OCI-LY1 (cell line): ENCODE measurements around the gene CACFD1.

Experiments used
- H2AFZ ChIP-seq: fragments of 200-600 bp; sonication (generic), shearing (Covaris generic); 2 replicates; pipeline ENCODE4 v1.6.0; 2014; ENCODE audit warnings: antibody characterized with exemption, mild to moderate bottlenecking, low read length
- H3F3A ChIP-seq: fragments of 200-600 bp; sonication (generic), shearing (Covaris generic); 2 replicates; pipeline ENCODE4 v1.6.0; 2014; ENCODE audit warnings: mild to moderate bottlenecking, antibody characterized with exemption, low read length, moderate library complexity; ENCODE audit not compliant: insufficient read depth
- H3K27ac ChIP-seq: fragments of 200-600 bp; sonication (generic); 2 replicates; pipeline ENCODE4 v1.5.1; 2014; ENCODE audit warnings: low read length, mixed run types, mild to moderate bottlenecking, low read depth; ENCODE audit not compliant: poor library complexity, severe bottlenecking
- H3K27me3 ChIP-seq: fragments of 200-600 bp; sonication (generic); 2 replicates; pipeline ENCODE4 v1.6.0; 2014; ENCODE audit warnings: antibody characterized with exemption, mild to moderate bottlenecking, low read length, moderate library complexity; ENCODE audit not compliant: insufficient read depth
- H3K36me3 ChIP-seq: fragments of 200-600 bp; sonication (generic); 2 replicates; pipeline ENCODE4 v1.6.1; 2014; ENCODE audit warnings: mild to moderate bottlenecking, antibody characterized with exemption, low read length, moderate library complexity, mixed read lengths; ENCODE audit not compliant: insufficient read depth
- H3K4me1 ChIP-seq: fragments of 200-600 bp; sonication (generic); 2 replicates; pipeline ENCODE4 v1.5.1; 2014; ENCODE audit warnings: mild to moderate bottlenecking, low read length, moderate library complexity; ENCODE audit not compliant: insufficient read depth, severe bottlenecking
- H3K4me2 ChIP-seq: fragments of 200-600 bp; sonication (generic), shearing (Covaris generic); 2 replicates; pipeline ENCODE4 v1.6.1; 2014; ENCODE audit warnings: low read length
- H3K4me3 ChIP-seq: fragments of 200-600 bp; sonication (generic); 2 replicates; pipeline ENCODE4 v1.5.1; 2014; ENCODE audit warnings: low read length, low read depth, mild to moderate bottlenecking, mixed read lengths; ENCODE audit not compliant: poor library complexity, severe bottlenecking
- H3K79me2 ChIP-seq: fragments of 200-600 bp; shearing (Covaris generic); 2 replicates; pipeline ENCODE4 v1.6.1; 2016; ENCODE audit warnings: mixed run types, low read length, mixed read lengths; ENCODE audit not compliant: insufficient read depth
- H3K9ac ChIP-seq: fragments of 200-600 bp; sonication (generic), shearing (Covaris generic); 2 replicates; pipeline ENCODE4 v1.6.1; 2014; ENCODE audit warnings: mild to moderate bottlenecking, low read length, mixed read lengths
- H3K9me2 ChIP-seq: fragments of 200-600 bp; sonication (generic), shearing (Covaris generic); 2 replicates; pipeline ENCODE4 v1.6.1; 2014; ENCODE audit warnings: low read depth, mild to moderate bottlenecking, low read length, mixed read lengths
- H3K9me3 ChIP-seq: fragments of 200-600 bp; shearing (Covaris generic); 2 replicates; pipeline ENCODE4 v1.6.1; 2014; ENCODE audit warnings: low read length, mixed read lengths
- H4K20me1 ChIP-seq: fragments of 200-600 bp; sonication (generic), shearing (Covaris generic); 2 replicates; pipeline ENCODE4 v1.6.0; 2016; ENCODE audit warnings: mild to moderate bottlenecking, low read length; ENCODE audit not compliant: insufficient read depth
- EZH2 ChIP-seq: fragments of 200-600 bp; sonication (generic), shearing (Covaris generic); IDR thresholded peaks from 2 replicates; pipeline ENCODE4 v1.8.0; 2017; ENCODE audit warnings: borderline replicate concordance, mixed run types, mild to moderate bottlenecking, antibody characterized with exemption, low read length, moderate library complexity, mixed read lengths
- TF ChIP-seq, protein P1 (sequence below): fragments of 200-600 bp; sonication (generic), shearing (Covaris generic); IDR thresholded peaks from 2 replicates; pipeline ENCODE4 v1.5.1; 2017; ENCODE audit warnings: mild to moderate bottlenecking, antibody characterized with exemption, low read length, moderate library complexity, mixed read lengths

CACFD1 gene

DNA sequence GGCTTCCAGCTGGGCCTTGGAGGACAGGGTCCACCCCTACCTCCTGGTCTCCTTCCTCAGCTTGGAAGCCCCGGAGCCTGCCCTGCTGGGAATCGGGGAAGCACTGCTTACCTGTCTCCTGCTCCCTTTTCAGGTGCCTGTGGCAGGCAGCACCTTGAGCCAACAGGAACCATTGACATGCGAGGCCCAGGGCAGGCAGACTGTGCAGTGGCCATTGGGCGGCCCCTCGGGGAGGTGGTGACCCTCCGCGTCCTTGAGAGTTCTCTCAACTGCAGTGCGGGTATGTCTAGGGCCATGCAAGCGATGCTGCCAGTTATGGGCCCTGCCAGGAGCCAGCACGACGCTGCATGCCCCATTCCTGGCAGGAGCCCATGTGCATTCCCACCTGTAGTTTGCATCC, 3.8 kb upstream of the CACFD1 start:
- peaks cover 7% of the 10 kb centered on the region; the same call in 1 of the 2 replicates for H3K27me3 ChIP-seq
- no peaks in the 10 kb centered on the region for H4K20me1 ChIP-seq
- no peaks in the 10 kb centered on the region for H3K36me3 ChIP-seq
- H3K27ac ChIP-seq = no peak overlapping the region
- no peak overlapping the region for H3K9ac ChIP-seq
- TF ChIP-seq, protein P1, sequence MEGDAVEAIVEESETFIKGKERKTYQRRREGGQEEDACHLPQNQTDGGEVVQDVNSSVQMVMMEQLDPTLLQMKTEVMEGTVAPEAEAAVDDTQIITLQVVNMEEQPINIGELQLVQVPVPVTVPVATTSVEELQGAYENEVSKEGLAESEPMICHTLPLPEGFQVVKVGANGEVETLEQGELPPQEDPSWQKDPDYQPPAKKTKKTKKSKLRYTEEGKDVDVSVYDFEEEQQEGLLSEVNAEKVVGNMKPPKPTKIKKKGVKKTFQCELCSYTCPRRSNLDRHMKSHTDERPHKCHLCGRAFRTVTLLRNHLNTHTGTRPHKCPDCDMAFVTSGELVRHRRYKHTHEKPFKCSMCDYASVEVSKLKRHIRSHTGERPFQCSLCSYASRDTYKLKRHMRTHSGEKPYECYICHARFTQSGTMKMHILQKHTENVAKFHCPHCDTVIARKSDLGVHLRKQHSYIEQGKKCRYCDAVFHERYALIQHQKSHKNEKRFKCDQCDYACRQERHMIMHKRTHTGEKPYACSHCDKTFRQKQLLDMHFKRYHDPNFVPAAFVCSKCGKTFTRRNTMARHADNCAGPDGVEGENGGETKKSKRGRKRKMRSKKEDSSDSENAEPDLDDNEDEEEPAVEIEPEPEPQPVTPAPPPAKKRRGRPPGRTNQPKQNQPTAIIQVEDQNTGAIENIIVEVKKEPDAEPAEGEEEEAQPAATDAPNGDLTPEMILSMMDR = no peak
- no peaks in the 10 kb centered on the region for H3K79me2 ChIP-seq
- no peaks in the 10 kb centered on the region for H3K9me2 ChIP-seq
- no peaks in the 10 kb centered on the region for H3F3A ChIP-seq
- H3K9me3 ChIP-seq = no peaks in the 10 kb centered on the region
- peaks cover 12% of the 10 kb centered on the region for H3K4me1 ChIP-seq
- H3K4me3 ChIP-seq = no peak overlapping the region
- no peak overlapping the region for H3K4me2 ChIP-seq
- H2AFZ ChIP-seq = no peak overlapping the region

DNA sequence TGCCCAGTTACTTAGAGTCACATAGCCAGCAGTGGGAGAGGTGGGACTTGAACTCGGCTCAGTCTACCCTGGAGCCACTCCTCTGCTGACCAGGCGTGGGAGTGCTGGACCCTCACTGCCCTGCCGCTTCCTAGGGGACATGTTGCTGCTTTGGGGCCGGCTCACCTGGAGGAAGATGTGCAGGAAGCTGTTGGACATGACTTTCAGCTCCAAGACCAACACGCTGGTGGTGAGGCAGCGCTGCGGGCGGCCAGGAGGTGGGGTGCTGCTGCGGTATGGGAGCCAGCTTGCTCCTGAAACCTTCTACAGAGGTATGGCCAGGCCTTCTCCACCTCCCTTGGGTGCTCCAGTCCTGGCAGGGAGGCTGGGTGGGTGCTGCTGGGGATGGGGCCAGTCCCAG, 3.4 kb upstream of the CACFD1 start:
- Histone ChIP-seq H3F3A (no peaks in the 10 kb centered on the region), H3K9me2 (no peaks in the 10 kb centered on the region), H3K4me2 (no peak overlapping the region), H3K4me3 (no peak overlapping the region), H3K9me3 (no peaks in the 10 kb centered on the region), H4K20me1 (no peaks in the 10 kb centered on the region), H3K27ac (no peak overlapping the region), H3K4me1 (peaks cover 13% of the 10 kb centered on the region), H3K9ac (no peak overlapping the region), H3K36me3 (no peaks in the 10 kb centered on the region), H3K27me3 (peaks cover 7% of the 10 kb centered on the region; the same call in 1 of the 2 replicates), H2AFZ (no peak overlapping the region), H3K79me2 (no peaks in the 10 kb centered on the region)
- no peak for TF ChIP-seq EZH2
- TF ChIP-seq, protein P1 = peak; percentile 25; the same call in 1 of the 2 replicates

DNA sequence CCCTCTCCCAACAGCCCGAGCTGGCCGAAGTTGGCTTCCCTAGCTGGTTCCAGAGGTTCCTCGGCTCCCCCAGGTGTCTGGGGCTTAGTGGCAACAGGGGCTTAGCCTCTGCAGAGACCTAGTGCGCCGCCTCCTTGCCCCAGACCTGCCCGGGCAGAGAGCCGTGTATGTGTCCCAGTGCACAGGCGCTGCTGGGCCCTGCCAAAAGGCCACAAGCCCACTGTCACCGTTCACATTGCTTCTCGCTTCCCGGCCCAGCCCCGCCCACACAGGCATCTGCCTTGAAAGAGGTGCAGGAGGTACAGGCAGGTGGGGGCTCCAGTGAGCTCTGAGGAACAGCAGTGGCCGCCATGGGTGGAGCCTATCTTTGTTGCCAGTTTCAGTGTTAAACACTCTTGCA, 2.5 kb upstream of the CACFD1 start:
- Histone ChIP-seq H3K79me2 (no peaks in the 10 kb centered on the region), H3F3A (no peaks in the 10 kb centered on the region), H4K20me1 (no peaks in the 10 kb centered on the region), H3K4me3 (no peak overlapping the region), H3K4me2 (no peak overlapping the region), H3K27me3 (peaks cover 7% of the 10 kb centered on the region; the same call in 1 of the 2 replicates), H3K36me3 (no peaks in the 10 kb centered on the region), H2AFZ (no peak overlapping the region), H3K9me3 (no peaks in the 10 kb centered on the region), H3K9me2 (no peaks in the 10 kb centered on the region), H3K9ac (no peak overlapping the region), H3K4me1 (peaks cover 13% of the 10 kb centered on the region), H3K27ac (no peak overlapping the region)
- TF ChIP-seq, protein P1 = no peak
- no peak for TF ChIP-seq EZH2
